Stimulated activated CD8-positive, alpha-beta memory T cell treated with anti-CD3 and anti-CD28 coated beads, Interleukin-12 subunit alpha, Interleukin-12 subunit beta, amount 100 ng/mL, for 24 hours (primary cell): ENCODE results near the gene AMTN.

Experiments
- DNase-seq: peaks from one replicate; pipeline ENCODE4 v3.0.0-alpha.2; 2020; ENCODE audit errors: extremely low read depth

Gene AMTN

DNA sequence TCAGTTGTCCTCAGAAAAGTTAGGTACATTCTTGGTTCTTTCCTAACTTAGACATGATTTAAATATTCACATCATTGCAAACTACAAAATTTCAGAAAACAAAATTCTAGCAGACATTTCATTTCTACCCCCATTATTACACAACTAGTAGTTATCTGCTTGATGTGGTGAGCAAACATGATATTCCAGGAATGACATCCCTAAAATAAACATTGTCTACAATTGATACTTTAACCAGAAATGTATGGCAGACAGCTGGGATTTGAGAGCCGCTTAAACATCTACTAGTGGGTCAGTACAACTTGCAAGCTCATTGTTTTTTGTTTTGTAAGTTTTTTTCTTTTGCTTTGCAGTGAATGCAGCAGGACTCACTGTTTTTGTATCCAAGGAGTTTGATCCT lies 41.6 kb downstream of the AMTN start:
- DNase-seq = no peak

DNA sequence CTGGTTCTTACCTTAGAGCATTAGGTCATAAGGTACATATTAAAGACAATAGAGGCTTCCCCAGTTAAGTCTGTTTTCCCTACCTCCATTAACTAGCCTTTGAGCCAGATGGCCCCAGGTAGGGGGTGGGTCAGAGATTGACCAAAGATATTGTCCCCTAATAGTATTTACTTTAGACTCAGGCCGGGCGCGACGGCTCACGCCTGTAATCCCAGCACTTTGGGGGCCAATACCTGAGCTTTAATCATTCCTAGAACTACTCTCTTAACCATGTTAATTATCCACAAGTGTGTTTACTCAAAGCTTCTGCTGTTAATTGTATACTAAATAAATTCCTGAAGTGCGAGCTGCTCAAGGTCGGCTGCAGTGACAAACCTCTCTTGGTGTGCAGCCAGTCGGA lies 45.7 kb downstream of the AMTN start:
- DNase-seq = no peak

DNA sequence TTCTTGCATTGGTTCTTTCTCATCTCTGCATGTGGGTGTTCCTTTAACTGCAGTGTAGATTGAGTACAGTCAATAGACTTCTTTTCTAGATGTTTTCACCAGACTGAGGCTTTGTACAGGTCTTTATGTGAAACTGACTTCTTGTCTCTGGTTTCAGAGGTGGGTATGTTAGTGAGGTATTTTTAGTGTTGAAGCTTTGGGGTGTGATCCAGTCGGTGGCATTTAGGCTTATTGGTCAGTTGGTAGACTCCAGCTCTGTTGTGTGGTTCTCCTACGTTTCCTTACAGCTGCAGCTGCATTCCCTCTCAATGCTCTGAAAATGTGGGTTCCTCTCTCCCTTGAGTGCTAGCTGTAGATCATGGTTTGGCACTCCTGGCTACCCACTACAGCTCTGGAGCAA lies 52.4 kb downstream of the AMTN start:
- no peak for DNase-seq

DNA sequence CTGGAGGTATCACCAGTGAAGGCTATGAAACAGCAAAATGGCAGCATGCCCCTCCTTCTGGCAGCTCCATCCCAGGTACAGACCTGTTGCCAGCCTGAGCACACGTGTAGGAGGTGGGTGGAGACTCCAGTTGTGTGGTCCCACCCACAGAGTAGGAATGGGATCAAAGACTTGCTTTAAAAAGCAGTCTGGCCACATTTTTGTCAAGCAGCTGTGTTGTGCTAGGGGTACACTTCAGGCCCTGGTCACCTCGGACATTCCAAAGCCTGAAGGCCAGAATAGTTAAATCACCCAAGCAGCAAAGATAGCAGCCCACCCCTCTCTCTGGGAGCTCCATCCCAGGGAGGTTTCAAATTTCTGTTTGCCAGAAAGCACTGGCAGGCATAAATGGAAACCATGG lies 53.4 kb downstream of the AMTN start:
- DNase-seq = no peak

DNA sequence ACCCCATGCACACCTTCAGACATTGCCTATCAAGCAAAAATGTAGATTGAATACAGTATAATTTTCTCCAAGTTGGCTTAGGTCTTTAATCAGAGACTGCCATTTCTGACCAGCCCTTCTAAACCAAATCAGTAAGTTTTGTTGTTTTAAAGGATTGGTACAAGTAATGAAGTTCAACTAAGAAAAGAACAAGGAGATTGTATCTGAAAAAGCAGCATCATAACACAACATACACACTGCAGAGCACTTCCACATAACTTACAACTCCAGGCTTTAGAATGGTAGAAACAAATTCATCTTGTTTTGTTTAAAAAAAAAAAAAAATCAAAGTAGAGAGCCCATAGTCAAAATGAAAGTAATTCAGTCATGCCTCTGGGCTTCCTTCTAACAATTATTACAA lies 57.6 kb downstream of the AMTN start:
- DNase-seq = no peak

DNA sequence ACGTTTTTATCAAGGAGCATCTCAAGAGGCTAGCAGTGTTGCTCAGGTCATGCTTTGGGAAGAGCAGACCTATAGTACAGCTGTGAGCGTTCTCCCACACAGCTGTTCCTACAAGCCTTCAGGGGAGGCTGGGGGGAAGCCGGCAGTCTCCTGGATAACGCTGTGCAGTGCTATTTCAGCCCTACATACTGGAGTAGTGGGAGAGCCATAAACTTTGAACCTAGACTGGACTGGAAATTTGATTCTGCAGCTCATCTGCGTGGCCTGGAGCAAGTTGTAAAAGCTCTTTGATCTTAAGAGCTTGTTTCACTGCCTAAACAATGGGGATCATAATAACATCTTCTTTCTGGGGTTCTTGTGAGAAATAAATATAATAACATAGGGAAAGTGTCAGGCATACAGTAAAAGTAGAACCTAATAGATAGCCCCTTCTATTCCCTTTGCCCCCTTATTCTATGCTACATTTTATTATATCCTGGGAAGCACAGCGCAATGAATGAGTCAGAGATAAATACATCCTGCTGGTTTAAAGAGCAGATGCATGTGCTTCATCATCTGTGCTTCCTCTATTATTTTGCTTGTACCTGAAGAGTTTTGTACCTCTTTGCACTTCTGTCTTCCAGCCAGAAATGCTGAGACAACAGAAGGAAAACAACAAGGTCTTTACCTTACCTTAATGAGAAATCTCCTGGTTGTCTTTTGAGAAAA lies 59.0 kb downstream of the AMTN start:
- DNase-seq = no peak

DNA sequence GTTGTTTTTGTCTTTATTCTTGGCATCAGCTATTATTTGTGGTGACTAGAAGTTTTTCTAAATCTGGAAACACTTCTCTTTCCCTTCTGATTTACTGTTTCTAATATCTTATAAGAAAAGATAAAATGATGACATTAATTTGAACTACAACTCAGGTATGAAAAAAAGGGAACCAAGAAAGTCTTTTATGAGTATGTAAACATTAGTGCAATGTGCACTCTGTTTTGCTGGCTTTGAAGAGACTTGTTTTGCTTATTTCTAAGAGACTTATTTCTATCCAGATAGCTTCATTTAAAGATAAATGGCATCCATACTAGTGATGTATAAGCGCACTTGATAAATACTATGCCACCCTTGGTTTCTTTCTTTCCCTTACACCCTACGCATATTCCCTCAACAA lies 63.6 kb downstream of the AMTN start:
- DNase-seq = no peak
